Fibroblast of lung (primary cell): ENCODE measurements around the gene TMEM266. TPM values are rescaled to one million over a fixed set of nuclear protein-coding genes. Genes with fewer than 3 reads are reported as not detected.

ENCODE experiments used
- DNase-seq, 2 donors: peaks; one replicate each; pipeline versions ENCODE4 v3.0.0 to v3.0.0-alpha.2; 2010; ENCODE audit warnings: low read depth in 2 of 2
- H2AFZ ChIP-seq: 2 replicates; pipeline ENCODE4 v1.5.1; 2012; ENCODE audit warnings: low read length, control low read depth, inconsistent platforms
- H3K27ac ChIP-seq: 2 replicates; pipeline ENCODE4 v1.5.1; 2011; ENCODE audit warnings: low read length, control low read depth; ENCODE audit not compliant: insufficient read depth
- H3K27me3 ChIP-seq: 2 replicates; pipeline ENCODE4 v1.5.1; 2011; ENCODE audit warnings: mild to moderate bottlenecking, low read length; ENCODE audit not compliant: control insufficient read depth, insufficient read depth
- H3K36me3 ChIP-seq: 2 replicates; pipeline ENCODE4 v1.5.1; 2011; ENCODE audit warnings: low read length; ENCODE audit not compliant: control insufficient read depth, insufficient read depth
- H3K4me1 ChIP-seq: 2 replicates; pipeline ENCODE4 v1.5.1; 2011; ENCODE audit warnings: low read length; ENCODE audit not compliant: control insufficient read depth, insufficient read depth; ENCODE audit errors: extremely low read depth
- H3K4me2 ChIP-seq: 2 replicates; pipeline ENCODE4 v1.5.1; 2011; ENCODE audit warnings: low read length, control low read depth; ENCODE audit not compliant: insufficient read depth; ENCODE audit errors: extremely low read depth
- H3K4me3 ChIP-seq, 4 experiments: fragments of 200-600 bp in 1 of 4; sonication (generic) in 1 of 4; replicated peaks in 1 of 4; 2 replicates each; pipeline ENCODE4 v1.5.1; 2011 to 2016; ENCODE audit warnings: low read length in 4 of 4, low read depth in 3 of 4, mild to moderate bottlenecking in 3 of 4, control low read depth in 2 of 4, inconsistent platforms in 1 of 4, mixed read lengths in 1 of 4; ENCODE audit not compliant: insufficient read depth in 1 of 4; ENCODE audit errors: control extremely low read depth in 1 of 4
- H3K79me2 ChIP-seq: 2 replicates; pipeline ENCODE4 v1.5.1; 2012; ENCODE audit warnings: mild to moderate bottlenecking, low read length, inconsistent platforms; ENCODE audit not compliant: control insufficient read depth, insufficient read depth
- H3K9ac ChIP-seq: 2 replicates; pipeline ENCODE4 v1.5.1; 2011; ENCODE audit warnings: mild to moderate bottlenecking, low read length, control low read depth; ENCODE audit not compliant: insufficient read depth
- H3K9me3 ChIP-seq: 2 replicates; pipeline ENCODE4 v1.5.1; 2012; ENCODE audit warnings: low read depth, low read length; ENCODE audit not compliant: control insufficient read depth, insufficient read depth
- H4K20me1 ChIP-seq: 2 replicates; pipeline ENCODE4 v1.5.1; 2011; ENCODE audit warnings: low read length; ENCODE audit not compliant: control insufficient read depth, insufficient read depth; ENCODE audit errors: extremely low read depth
- EZH2 ChIP-seq: IDR thresholded peaks from 2 replicates; pipeline ENCODE4 v1.5.1; 2012; ENCODE audit warnings: low read length, control low read depth, mild to moderate bottlenecking; ENCODE audit errors: missing control alignments
- polyA plus RNA-seq, 2 donors: library from polyadenylated mRNA; depleted of rRNA in 1 of 2; stranded (reverse) in 1 of 2; unstranded in 1 of 2; fragments of >200 nt; gene quantifications; 2 replicates each; pipeline ENCODE4 v1.2.1, GENCODE V29; 2011 to 2012; ENCODE audit warnings: missing spikeins in 1 of 2
- total RNA-seq: library from RNA; depleted of rRNA; stranded (reverse); fragments of >200 nt; gene quantifications from 2 replicates; pipeline ENCODE4 v1.2.1, GENCODE V29; 2014
- TF ChIP-seq, protein P1 (sequence below), 2 donors: IDR thresholded peaks in 1 of 2; conservative IDR thresholded peaks in 1 of 2; 1 replicate in 1 of 2; 2 replicates in 1 of 2; pipeline ENCODE4 v1.5.1; 2011 to 2012; ENCODE audit warnings: low read length in 2 of 2, control low read depth in 1 of 2, inconsistent platforms in 1 of 2, low read depth in 1 of 2, mild to moderate bottlenecking in 1 of 2

Gene TMEM266
- total and polyA plus RNA-seq, 2 donors (not counting 1 experiment from before 2014, with no cell fraction given), result 0.09 to 0.33 TPM

DNA sequence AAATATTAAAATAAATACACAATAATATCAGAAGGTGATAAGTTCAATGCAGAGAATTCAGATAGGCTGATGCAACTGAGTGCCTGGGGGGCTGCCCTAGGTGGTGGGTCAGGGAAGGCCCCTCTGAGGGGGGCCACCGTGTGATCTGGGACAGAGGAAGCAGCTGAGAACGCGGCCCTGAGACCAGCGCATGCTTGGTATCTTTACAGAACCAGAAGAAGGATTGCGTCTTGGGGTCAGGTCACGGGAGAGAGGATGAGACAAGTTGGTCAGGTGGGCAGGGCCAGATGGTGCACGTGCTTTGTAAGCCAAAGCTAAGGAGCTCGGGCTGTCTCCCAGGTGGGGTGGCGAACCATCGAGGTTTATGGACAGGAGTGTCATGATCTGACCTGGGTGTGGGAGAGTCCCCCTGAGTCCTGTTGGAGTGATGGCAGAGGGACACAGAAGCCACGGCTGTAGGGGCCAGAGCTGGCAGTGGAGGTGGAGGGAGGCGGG, 130.3 kb downstream of the TMEM266 start:
- no peak overlapping the region for H3K4me2 ChIP-seq

DNA sequence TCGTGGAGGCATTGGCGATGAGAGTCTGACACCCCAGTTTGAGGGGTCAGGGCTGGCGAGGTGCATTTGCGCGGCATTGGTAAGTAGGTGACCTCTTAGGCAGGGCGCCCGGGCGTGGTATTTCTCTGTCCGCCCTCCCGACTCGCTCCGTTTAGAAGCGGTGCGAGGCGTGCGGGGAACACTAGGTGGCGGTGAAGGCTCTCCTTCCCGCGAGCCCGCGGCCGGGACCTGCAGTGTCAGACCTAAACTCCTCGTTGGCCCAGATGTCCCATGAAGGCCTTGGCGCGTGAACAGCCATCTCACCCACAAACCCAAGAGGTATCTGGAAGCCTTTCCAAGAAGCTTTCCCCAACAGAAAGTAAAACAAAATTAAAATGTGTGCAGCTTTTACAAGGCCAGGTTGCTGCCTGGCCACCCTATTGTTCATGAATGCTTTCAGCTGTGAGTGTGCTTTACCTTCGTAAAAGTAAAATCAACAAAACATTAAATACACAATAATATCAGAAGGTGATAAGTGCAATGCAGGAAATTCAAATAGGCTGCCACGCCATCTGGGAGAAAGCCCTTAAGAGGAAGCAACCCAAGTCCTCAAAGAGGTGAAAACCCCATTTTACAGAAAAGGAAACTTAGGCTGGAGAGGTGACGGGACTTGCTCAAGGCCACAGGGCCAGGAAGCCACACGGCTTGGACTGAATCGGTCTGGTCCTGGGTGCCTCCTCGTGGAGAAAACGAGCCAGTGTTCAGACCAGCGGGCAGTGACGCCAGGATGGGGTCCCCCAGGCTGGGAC, 131.2 kb downstream of the TMEM266 start:
- Histone ChIP-seq H2AFZ (no peak overlapping the region), H3K4me3 (no peak overlapping the region), H3K79me2 (no peaks in the 10 kb centered on the region), H3K36me3 (no peaks in the 10 kb centered on the region), H3K4me1 (peaks cover 5% of the 10 kb centered on the region), H3K9me3 (no peaks in the 10 kb centered on the region), H3K27ac (no peak overlapping the region), H3K4me2 (peak overlapping the region; percentile 87), H4K20me1 (no peaks in the 10 kb centered on the region), H3K9ac (no peak overlapping the region), H3K27me3 (peaks cover 4% of the 10 kb centered on the region)
- peak; percentile 58 to 71 for DNase-seq
- TF ChIP-seq EZH2, result no peak
- TF ChIP-seq, protein P1, sequence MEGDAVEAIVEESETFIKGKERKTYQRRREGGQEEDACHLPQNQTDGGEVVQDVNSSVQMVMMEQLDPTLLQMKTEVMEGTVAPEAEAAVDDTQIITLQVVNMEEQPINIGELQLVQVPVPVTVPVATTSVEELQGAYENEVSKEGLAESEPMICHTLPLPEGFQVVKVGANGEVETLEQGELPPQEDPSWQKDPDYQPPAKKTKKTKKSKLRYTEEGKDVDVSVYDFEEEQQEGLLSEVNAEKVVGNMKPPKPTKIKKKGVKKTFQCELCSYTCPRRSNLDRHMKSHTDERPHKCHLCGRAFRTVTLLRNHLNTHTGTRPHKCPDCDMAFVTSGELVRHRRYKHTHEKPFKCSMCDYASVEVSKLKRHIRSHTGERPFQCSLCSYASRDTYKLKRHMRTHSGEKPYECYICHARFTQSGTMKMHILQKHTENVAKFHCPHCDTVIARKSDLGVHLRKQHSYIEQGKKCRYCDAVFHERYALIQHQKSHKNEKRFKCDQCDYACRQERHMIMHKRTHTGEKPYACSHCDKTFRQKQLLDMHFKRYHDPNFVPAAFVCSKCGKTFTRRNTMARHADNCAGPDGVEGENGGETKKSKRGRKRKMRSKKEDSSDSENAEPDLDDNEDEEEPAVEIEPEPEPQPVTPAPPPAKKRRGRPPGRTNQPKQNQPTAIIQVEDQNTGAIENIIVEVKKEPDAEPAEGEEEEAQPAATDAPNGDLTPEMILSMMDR (conservative IDR thresholded peaks at IDR 0.05 in 1 of 2, IDR thresholded peaks at IDR 0.05 in 1 of 2; ENCODE audit: low read depth in 1 of 2, low read length in 2 of 2), result peak; percentile 78 to 90

More for the DNA sequence above, 130.3 kb downstream of the TMEM266 start:
- Histone ChIP-seq H3K27ac (no peak overlapping the region), H3K4me1 (peaks cover 9% of the 10 kb centered on the region), H3K9ac (no peak overlapping the region), H3K36me3 (no peaks in the 10 kb centered on the region), H3K79me2 (no peaks in the 10 kb centered on the region), H3K27me3 (peaks cover 4% of the 10 kb centered on the region), H3K4me3 (no peak overlapping the region), H2AFZ (no peak overlapping the region), H4K20me1 (no peaks in the 10 kb centered on the region), H3K9me3 (no peaks in the 10 kb centered on the region)
- TF ChIP-seq EZH2, result no peak
- TF ChIP-seq, protein P1 (conservative IDR thresholded peaks at IDR 0.05 in 1 of 2, IDR thresholded peaks at IDR 0.05 in 1 of 2; ENCODE audit: low read depth in 1 of 2, low read length in 2 of 2), result no peak
- no peak for DNase-seq

DNA sequence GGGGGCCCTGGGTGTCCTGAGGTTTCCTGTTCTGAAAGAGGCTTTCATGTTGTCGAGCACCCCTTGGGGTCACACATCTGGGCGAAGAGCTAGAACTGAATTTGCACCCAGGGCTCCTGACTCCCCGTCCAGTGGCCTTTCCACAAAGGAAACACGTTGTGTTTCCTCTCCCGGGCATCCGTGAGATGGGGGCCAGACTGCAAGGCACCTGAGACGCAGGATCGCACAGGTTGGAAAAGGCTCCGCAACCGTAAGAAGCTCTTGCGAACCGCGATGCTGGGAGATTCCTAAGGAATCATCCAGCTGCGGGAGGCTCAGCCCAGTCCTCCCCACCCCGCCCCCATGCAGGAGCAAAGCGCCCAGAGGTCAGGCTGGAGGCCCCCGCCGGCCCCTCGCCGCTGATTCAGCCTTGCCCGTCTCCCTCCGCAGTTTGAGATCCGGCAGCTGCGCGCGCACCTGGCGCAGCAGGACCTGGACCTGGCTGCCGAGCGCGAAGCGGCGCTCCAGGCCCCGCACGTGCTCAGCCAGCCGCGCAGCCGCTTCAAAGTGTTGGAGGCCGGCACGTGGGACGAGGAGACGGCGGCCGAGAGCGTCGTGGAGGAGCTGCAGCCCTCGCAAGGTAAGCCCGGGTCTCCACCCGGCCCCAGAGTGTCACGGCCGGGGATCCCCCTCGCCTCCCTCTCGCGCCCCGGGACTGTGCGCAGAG, 131.9 kb downstream of the TMEM266 start:
- DNase-seq, result no peak

More for the DNA sequence above, 131.9 kb downstream of the TMEM266 start:
- Histone ChIP-seq H3K79me2 (no peaks in the 10 kb centered on the region), H3K27ac (no peak overlapping the region), H3K4me1 (peaks cover 6% of the 10 kb centered on the region), H3K36me3 (no peaks in the 10 kb centered on the region), H3K4me2 (no peak overlapping the region), H3K9me3 (no peaks in the 10 kb centered on the region), H3K9ac (no peak overlapping the region), H4K20me1 (no peaks in the 10 kb centered on the region), H3K27me3 (peaks cover 4% of the 10 kb centered on the region), H3K4me3 (no peak overlapping the region), H2AFZ (no peak overlapping the region)
- TF ChIP-seq EZH2, result no peak
- TF ChIP-seq, protein P1 (conservative IDR thresholded peaks at IDR 0.05 in 1 of 2, IDR thresholded peaks at IDR 0.05 in 1 of 2; ENCODE audit: low read depth in 1 of 2, low read length in 2 of 2), result no peak
